ENCODE data around the gene IL32. TPM values are rescaled to one million over a fixed set of nuclear protein-coding genes. Genes with fewer than 3 reads are reported as not detected.
"Not testable (repeated sequence)": the region's sequence is repeated elsewhere in the genome, so short reads cannot be mapped to it uniquely, and the experiment has no call there.

Gene IL32
- total RNA-seq, 1 experiment from 2014 or later = 115 TPM

DNA sequence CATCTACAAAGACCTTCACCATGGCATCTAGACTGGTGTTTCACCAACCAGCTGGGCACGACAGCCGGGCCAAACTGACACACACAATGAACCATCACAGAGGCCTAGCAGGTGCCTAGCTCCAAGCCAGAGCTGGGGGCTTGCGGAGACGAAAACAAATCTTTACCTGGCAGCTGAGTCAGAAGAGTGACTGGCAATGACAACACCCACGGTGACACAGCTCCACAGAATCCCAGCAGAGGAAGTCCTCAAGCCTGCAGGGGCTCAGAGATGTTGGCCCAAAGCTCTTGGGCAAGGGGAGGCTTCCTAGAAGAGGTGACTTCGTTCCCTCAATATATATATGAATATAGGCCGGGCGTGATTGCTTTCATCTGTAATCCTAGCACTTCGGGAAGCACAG is 13.9 kb upstream of the IL32 start:
- no peak for DNase-seq (ENCODE audit: low spot score)

DNA sequence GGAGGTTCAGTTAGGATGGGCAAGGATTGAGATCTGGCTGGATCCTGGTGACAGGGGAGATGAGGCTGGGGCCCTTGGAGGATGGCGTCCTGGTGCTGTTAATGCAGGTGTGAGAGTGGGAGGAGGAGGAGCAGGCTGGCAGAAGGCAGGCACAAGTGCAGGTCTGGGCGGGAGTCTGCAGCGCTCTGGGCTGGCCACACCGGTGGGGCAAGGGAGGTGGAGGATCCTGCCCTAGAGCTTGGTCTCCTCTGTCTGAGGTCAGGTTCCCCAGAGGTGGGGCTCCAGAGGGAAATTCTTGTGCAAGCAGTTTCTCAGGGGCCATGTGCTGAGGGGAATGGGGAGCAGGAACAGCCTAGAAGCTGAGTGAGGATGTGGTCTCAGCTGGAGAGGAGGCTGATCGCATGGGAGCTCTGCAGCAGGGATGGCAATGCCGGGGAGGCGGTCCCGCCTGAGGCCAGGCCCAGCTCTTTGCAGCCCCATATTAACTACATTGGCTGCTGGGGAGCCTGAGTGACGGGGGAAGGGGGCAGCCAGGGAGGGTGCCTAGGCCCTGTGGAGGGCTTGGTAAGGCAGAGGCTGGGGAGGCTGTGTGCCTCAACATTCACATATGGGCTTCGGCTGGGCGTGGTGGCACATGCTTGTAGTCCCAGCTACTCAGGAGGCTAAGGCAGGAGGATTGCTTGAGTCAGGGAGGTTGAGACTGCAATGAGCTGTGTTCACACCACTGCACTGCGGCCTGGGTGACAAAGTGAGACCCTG is 12.7 kb upstream of the IL32 start:
- DNase-seq (ENCODE audit: low spot score) = not testable (repeated sequence)

DNA sequence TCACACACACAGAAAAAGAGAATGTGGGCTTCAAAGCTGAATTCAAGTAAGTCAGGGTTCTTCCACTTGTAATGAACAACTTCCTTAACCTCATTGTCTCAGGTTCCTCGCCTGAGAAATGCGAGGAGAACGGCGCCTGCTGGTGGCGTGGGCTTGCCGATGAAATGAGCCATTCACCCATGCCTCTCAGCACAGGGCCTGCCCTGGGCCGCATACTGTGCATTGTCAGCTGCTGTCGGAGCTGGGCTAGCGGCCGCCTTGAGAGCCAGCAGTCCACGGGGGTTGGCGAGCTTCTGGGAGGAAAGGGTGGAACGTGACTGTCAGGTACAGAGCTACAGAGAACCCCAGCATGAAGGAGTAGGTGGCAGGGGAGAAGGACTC is 12.1 kb upstream of the IL32 start:
- not testable (repeated sequence) for DNase-seq (ENCODE audit: low spot score)

DNA sequence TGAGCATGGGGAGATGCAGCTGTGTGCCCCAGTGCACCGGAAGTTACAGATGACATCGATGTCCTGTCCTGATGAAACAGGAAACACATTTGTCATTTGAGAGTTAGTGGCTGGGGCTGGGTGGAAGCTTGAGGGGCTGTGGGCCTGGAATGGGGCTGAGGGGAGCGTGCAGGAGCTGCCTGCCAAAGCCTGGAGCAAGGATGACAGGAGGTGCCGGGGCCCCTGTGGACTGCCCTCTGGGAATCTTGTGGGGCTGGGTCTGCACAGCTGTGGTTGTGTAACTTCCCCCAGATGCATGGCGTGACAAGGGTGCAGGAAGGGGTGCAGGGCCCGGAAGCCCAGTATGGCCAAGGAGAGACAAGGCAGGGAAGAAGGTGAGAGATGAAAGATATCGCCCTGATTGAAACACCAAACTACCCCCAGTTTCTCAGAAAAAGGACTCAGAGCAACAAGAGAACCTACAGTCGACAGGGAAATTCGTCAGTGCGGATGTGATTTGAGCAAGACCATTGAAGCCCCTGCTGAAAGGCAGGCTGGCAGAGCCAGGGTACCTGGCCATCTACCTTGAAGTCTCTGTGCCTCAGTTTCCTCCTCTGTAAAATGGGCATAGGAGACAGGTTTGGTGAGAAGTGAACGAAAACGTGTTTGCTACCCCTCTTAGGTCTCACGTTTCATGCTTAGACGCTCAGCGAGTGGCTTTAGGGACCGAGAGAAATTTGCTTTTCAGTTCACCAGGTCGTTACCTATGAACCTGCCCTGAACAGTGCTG is 10.3 kb upstream of the IL32 start:
- no peak for DNase-seq (ENCODE audit: low spot score)

DNA sequence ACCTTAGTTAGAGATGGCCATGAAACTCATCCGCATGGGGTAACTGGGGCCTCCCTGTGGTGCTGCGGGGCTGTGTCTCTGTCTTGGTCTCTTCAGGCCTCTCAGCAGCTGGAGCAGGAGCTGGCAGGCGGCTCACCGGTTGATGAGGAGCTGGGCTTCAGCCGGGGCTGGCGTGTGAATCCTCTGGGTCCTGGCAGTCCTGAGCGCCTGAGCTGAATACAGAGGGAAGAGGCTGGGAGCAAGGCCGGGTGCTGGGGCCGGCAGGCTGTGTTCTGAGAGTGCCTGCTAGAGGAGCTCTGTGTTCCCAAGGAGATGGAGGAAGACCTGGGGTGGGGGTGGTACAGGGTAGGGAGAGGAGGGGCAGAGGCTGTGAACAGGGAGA is 9.7 kb upstream of the IL32 start:
- DNase-seq (ENCODE audit: low spot score) = not testable (repeated sequence)

DNA sequence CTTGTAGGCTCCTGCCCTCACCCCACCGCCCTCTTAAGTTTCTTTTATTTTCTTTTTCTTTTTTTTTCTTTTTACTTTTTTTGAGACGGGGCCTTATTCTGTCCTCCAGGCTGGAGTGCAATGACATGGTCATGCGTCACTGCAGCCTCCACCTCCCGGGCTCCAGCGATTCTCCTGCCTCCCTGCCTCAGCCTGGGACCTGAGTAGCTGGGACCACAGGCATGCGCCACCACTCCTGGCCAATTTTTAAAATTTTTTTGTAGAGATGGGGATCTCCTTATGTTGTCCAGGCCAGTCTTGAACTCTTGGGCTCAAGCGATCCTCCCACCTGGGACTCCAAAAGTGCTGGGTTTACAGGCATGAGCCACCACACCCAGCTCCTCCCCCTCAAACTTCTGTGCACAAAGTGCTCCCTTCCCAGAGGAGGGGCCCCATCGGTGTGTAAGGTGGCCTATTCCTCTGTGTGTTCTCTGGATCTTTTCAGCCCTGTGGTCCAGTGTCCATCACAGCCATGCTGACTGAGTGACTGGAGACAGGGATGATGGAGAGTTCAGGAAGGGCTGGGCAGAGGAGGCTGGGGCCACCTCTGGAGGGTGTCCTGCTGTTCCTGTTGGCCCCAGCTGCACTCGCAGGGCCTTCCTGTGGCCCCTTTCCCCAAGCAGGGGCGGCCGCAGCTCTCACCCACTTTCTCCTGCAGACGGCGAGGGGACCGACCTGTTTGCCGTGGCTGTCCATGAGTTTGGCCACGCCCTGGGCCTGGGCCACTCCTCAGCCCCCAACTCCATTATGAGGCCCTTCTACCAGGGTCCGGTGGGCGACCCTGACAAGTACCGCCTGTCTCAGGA is 8.9 kb upstream of the IL32 start:
- DNase-seq (ENCODE audit: low spot score) = no peak

DNA sequence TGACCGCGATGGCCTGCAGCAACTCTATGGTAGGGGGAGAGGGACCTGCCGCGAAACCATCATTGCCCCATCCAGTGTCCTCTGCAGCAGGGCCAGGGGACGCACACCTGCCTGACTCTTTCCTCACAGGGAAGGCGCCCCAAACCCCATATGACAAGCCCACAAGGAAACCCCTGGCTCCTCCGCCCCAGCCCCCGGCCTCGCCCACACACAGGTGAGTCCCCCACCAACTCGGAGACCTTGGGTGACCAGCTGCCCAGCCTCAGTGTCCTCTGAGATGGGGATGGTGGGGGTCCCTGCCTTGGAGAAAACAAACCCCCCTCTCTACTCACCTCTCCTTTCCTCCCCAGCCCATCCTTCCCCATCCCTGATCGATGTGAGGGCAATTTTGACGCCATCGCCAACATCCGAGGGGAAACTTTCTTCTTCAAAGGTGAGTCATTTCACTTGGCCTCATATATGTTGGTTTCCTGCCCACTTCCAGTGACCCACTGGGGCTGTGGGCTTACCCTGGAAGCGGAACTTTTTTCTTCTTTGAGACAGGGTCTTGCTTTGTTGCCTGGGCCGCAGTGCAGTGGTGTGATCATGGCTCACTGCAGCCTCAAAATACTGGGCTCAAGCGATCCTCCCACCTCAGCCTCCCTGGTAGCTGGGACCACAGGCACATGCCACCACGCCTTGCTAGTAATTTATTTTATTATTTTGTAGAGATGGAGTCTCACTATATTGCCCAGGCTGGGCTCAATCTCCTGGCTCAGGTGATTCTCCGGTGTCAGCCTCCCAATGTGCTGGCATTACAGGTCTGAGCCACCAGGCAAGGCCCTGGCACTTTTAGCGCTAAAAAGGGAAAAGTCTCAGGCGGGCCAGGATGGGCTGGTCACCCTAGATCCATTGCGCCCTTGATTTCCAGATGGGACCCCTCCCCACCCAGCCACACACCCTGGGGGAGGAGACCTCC is 8.0 kb upstream of the IL32 start:
- no peak for DNase-seq (ENCODE audit: low spot score)

DNA sequence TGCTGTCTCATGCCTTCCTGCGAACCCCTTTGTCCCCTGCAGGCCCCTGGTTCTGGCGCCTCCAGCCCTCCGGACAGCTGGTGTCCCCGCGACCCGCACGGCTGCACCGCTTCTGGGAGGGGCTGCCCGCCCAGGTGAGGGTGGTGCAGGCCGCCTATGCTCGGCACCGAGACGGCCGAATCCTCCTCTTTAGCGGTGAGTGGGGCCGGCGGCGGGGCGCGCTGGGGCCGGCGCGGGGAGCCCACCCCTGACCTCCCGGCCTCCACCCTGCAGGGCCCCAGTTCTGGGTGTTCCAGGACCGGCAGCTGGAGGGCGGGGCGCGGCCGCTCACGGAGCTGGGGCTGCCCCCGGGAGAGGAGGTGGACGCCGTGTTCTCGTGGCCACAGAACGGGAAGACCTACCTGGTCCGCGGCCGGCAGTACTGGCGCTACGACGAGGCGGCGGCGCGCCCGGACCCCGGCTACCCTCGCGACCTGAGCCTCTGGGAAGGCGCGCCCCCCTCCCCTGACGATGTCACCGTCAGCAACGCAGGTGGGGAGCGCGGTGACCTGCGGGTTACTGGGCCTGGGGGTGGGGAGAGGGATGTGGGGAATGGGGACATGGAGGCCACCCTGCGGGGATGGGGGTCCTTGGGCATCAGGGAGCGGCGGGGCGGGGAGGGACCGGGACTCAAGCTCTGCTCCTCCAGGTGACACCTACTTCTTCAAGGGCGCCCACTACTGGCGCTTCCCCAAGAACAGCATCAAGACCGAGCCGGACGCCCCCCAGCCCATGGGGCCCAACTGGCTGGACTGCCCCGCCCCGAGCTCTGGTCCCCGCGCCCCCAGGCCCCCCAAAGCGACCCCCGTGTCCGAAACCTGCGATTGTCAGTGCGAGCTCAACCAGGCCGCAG is 7.1 kb upstream of the IL32 start:
- peak; percentile 36 for DNase-seq (ENCODE audit: low spot score)

DNA sequence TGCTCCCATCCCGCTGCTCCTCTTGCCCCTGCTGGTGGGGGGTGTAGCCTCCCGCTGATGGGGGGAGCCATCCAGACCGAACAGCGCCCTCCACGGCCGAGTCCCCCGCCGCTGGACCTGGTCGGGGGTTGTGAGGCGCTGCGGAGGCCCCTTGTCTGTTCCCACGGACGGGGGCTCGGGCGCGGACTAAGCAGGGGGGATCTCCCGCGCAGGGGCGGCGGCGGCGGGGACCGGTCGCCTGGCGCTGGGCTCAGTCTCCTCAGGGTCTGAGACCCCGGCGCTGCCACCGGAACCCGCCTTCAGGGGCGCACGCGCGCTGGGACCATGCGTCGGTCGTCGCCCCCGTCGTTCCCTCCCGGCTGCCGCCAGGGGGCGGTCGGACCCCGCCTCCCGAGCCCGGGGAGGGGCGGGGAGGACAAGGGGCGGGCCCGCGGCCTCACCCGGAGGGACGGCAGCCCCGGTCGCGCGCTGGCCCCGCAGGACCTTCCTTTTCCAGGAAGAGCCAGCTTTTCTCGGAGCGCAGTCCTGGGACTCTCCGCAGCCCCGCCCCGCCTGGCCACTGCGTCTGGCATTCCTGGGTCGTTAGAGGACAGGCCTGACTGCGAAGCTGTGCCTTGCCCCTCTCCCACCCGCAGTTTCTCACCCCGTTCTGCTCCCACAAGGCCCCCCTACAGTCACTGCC is 6.3 kb upstream of the IL32 start:
- DNase-seq (ENCODE audit: low spot score) = peak; percentile 81

DNA sequence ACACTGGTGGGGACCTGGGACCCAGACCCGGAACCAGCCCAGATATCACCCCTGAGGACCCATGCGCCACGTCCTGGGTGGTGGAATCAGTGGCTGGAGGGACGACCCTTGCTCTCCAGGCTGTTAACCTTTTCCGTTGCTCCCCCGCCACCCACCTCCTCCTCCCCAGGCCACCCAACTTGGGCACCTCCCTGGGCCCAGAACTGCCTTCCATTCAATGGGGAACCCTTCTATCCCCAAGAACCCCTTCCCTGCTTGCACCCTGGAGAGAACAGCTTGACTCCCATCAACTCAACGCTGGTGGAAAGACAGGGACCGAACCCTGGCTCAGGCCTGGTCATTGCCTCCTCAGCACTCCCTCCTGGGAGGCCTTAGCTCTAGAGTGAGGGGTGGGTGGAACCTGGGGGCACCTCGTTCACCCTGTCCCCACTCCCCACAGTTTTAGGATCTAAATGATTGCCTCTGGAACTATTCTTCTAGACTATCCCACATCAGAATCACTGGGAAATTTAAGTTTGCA is 5.7 kb upstream of the IL32 start:
- no peak for DNase-seq (ENCODE audit: low spot score)

DNA sequence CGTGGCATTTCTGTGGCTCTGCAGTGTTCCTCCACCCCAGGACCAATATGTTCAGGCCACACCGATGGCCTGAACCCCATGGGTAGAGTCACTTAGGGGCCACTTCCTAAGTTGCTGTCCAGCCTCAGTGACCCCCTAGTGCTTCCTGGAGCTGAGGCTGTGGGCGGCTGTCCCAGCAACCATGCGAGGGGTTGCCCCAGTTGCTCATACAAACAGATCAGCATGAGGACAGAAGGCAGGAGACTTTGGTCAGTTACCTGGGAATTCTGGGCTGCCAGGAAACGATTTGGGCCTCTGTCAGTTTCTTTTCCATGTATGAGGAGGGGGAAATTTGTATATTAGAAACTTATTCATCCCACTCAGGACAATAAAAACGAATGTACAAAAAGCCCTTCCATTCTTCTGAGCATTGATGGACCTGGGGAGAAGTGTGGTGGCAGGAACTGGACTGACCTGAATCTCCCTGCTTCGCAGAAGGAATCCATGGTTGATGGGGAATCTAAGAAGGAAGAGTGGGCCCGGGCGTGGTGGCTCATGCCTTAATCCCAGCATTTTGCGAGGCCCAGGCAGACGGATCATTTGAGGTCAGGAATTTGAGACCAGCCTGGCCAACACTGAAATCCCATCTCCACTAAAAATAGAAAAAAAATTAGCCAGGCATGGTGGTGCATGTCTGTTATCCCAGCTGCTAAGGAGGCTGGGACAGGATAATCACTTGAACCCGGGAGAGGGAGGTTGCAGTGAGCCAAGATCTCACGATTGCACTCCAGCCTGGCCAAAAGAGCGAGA is 4.9 kb upstream of the IL32 start:
- DNase-seq (ENCODE audit: low spot score) = no peak

DNA sequence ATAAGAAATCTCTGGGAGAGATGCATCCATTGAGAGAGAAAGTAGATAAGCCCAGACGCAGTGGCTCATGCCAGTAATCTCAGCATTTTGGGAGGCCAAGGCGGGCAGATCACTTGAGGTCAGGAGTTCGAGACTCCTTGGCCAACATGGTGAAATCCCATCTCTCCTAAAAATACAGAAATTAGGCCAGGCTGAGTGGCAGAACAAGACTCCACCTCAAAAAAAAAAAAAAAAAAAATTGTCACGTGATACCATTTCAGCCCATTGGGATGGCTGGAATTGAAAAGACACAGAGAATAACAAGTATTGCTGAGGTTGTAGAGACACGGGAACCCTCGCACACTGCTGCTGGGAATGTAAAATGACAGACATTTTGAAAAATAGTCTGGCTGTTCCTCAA is 2.9 kb upstream of the IL32 start:
- no peak for DNase-seq (ENCODE audit: low spot score)

DNA sequence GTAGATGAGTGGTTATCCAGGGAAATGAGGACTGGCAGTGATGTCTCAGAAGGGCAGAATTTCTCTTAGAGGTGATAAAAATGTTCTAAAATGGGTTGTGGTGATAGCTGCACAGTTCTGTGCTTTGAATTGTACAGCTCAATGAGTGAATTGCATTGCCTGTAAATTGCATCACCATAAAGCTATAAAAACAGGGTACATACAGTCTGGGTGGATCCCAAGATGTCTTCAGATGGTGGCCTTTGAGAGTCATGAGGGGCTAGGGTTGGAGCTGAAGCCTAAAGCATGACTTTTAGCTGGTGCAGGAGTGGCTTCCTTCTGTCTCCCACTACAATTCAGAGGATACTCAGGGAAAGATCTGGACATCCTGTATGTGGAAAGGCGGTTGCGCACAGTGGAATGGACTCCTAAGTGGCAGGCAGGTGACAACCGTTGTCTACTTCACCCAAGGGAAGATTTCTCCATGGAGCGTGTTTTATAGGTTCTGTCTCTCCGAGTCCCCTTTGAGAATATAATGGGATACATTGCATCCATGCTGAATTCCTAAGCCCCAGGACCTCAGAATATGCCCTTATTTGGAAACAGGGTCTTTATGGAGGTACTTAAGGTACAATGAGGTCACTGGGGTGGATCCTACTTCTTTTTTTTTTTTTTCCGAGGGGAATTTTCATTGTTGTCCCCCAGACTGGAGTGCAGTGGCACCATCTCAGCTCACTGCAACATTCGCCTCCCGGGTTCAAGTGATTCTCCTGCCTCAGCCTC is 1.6 kb upstream of the IL32 start:
- no peak for DNase-seq (ENCODE audit: low spot score)

DNA sequence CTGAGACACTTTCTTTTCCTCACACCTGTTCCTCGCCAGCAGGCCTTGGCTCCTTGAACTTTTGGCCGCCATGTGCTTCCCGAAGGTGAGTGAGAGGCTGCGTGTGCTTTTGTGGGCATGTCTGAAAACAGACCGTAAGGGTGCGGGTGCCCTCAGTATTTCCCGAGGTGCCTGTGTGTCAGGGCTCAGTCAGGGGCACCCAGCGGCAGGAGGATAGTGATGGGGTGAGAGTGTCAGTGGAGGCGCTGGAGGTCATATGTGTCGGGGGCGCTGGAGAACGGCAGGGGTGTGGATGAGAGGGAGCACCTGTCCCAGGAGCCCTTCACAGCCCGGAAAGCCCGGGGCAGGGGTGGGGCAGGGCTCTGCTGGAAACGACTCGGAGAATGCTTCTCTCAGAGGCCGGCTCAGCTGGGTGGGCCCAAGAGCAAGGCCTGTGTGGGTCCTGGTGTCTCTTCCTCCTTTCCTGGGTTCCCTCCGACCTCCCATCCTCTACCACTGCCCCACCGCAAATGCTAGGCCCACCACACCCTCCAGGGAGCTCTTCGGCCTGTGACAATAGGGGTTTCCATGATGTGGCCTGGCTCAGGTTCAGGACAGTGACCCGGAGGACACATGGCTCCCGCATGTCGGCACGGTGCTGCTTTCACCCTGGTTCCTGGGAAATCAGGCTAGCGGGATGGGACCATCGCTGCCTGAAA is 451 bp downstream of the IL32 start:
- no peak for DNase-seq (ENCODE audit: low spot score)

DNA sequence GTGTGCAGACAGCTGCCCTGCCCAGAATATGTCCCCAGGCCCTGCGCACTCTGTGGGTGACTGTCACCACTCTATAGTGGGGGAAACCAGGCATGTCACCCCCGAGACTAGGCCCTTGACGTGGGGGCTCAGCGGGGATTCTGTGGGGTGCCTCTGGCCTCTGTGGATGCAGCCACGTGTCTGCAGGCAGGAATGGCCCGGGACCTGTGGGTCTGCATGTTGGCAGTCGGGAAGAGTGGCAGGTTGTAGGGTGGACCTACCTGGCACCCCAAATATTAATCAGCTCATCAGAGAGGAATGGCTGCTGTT is 954 bp downstream of the IL32 start:
- no peak for DNase-seq (ENCODE audit: low spot score)

DNA sequence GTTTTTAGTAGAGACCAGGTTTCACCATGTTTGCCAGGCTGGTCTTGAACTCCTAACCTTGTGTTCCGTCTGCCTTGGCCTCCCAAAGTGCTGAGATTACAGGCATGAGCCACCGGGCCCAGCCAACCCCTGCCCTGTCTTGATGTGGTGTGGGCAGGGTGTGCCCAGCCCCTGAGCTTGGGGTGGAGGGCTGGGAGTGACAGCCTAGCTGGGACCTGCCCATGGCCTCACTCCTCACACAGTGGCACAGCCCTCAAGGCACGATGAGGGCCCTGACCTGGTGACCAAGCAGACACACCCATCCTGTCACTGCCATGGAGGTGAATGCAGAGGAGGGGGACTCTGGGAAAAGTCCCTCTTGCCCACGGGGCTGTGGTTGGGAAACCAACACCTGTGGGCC is 3.0 kb downstream of the IL32 start:
- DNase-seq (ENCODE audit: low spot score) = no peak

DNA sequence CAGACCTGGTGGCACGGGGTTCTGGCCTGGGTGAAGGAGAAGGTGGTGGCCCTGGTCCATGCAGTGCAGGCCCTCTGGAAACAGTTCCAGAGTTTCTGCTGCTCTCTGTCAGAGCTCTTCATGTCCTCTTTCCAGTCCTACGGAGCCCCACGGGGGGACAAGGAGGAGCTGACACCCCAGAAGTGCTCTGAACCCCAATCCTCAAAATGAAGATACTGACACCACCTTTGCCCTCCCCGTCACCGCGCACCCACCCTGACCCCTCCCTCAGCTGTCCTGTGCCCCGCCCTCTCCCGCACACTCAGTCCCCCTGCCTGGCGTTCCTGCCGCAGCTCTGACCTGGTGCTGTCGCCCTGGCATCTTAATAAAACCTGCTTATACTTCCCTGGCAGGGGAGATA is 3.7 kb downstream of the IL32 start:
- not testable (repeated sequence) for DNase-seq (ENCODE audit: low spot score)

Measured in A172 (cell line).